GM18508 (cell line): ENCODE measurements around the gene PPM1F.
"Not testable (repeated sequence)": the region's sequence is repeated elsewhere in the genome, so short reads cannot be mapped to it uniquely, and the experiment has no call there.

Experiments used
- ATAC-seq: cut with Tn5 transposase; IDR thresholded peaks from one replicate; pipeline ENCODE4 v1.9.1; 2021; ENCODE audit warnings: moderate number of reproducible peaks; ENCODE audit not compliant: insufficient read depth, unreplicated experiment

The PPM1F gene

DNA sequence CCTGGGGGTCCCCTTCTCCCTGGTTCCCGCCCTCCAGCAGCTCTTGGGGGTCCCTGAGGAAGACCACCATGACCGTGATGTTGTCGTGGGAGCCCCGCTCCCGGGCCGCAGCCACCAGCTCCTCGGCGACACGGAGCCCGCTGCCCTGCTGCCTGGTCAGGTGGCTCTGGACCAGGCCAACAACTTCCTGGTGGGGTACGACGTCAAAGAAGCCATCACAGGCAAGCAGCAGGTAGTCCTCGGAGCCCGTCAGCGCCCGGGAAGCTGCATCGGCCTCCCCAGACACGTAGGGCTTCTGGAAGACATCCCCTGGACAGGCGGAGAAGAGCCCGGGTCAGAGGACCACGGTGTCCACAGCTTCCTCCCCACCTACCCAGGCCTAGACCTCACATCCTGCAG is 29.5 kb downstream of the PPM1F start:
- ATAC-seq, result no peak

DNA sequence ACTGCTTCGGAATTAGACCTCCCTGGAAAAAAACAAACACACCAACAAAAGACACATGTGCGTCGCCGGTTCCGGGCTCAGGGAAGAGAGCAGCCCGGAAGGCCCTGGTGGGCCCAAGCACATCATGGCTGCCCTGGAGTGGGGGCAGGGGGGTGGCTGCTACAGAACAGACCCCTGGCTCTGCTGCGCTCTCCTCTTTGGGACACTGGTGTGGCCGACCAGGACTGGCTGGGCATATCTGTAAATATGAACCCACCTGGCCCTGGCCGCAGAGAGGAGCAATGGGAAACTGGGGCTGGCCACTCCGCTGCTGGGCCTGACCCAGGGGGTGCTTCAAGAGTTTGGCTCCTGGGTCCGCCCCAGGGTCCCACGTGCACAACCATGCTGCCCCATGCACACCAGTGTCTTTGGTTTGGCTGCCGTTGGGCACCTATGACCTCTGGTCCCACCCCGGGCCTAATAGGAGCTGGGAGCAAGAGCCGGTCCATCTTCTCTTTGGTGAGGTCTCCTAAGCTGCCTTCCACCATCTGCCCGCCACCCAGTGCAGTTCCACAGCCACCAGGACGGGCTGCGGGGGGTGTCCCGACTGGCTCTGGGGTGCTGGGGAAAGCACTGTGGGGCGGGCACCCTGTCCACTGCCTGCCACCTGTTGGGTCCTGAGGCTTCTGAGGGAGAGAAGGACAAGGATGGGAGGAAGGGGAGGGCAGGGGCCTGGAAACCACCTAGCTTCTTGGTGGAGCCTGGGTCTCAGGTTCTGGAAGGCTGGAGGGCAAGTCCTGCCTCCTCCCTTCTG is 30.1 kb downstream of the PPM1F start:
- no peak for ATAC-seq

DNA sequence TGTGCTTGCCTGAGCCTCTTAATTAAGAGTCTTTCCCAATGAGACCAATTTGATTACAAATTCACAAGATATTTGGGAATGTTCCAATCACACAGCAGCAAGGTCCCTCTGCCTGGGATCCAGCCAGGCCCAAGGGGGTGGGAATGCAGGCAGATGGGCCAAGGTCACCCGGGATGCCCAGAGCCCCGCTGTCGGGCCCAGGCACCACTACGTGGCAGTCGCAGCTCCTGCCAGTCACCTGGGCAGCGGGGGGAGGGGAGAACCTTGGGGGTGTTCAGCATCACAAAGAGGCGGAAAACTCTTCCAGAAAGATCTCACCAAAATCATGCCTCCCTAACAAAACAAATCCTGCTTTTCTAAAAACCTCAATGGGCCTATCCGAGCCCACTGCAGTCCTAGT is 30.9 kb downstream of the PPM1F start:
- ATAC-seq, result no peak

DNA sequence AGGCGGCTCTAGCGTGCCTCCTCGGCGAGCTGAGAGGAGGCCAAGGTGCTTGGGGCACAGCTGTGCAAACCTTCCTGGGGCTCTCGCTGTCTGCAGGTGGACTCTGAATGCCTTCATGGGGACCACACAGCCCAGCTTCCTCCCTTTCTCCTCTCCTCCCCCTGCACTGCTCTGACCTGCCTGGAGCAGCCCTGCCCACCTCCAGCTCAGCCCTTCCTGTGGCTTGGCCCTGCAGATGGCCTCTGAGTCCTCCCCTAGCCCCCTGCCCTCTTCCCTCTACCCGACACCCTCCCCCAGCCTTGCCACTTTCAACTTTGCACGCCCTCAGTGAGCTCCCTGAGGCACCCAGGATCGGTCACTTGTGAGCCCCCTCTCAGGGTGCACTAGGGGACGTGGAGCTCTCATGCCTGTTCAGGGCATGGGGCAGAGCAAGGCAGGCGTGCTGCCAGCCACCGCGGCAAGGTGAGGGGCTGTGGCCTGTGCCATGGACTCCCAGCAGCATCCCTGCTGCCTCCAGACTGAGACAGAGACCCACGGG is 31.4 kb downstream of the PPM1F start:
- no peak for ATAC-seq

DNA sequence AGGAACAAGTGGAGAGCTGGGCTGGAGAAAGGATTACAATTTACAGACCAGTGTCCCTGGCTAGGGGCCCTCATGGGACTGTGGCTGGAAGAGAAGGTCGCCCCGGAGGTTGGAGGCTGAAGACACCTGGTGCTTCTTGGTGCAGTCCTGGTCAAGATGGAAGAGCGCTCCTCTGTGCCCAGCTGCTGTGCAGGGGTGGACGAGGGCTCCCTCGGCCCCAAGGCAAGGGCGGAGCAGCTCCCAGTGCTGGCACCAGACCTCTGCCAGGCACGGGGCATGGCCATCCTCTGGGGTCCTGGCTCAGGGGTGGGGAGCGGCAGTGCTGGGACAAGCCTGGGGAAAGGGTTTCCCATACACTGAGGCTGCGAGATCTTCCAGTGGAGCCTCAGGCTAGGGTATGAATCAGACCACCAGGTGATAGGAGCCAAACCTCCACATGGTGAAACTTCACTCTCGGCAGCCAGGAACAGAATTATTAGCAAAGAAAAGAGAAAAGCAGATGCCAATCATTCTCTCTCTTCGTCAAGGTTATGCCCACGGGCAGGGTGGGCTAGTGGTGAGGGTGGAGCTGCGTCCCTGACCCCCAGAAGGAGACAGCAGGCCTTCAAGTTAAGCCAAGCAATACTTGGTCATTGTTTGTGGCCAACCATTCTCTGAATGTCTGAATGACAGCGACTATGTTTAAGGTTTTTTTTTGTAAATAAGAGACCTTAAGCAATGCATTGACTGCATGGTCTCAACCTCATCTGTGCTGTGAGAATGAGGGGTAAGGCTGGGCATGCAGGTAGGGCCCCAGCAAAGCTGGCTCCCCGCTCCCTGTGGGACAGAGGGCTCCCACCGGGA is 32.1 kb downstream of the PPM1F start:
- no peak for ATAC-seq

DNA sequence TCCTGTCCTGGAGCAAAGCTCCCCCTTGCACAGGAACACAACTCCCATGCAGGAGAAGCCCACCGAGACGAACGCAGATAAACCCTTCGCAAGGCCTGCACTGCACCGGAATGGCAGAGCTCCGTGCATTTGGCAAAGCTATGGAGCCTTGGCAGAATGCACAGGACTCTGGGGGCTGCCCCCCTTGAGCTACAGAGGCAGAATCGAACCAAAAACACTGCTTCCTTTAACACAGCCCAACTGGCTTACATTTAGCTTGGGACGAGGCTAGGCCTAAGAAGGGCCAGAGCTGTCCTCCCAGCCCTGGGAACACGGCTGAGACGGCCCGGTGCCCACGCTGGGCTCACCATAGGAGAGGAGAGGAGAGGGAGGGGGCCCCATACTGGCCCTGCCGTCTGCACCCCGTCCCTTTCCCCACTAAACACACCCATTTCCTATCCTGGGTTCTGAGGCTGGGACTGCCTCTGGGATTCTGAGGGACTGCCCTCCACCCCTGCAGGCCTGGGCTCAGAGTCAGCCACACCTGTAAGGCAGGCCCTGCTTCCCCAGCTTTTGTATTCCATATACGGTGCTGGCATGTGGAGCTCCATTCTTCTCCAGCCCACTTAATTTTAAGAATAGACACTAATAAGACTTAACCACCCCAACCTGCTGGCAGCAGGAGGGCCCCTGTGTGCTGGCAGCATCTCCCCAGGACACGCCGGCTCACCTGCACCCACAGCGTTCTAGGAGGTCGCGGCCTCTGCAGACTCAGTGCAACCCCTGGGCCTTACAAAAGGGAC is 32.9 kb downstream of the PPM1F start:
- no peak for ATAC-seq

DNA sequence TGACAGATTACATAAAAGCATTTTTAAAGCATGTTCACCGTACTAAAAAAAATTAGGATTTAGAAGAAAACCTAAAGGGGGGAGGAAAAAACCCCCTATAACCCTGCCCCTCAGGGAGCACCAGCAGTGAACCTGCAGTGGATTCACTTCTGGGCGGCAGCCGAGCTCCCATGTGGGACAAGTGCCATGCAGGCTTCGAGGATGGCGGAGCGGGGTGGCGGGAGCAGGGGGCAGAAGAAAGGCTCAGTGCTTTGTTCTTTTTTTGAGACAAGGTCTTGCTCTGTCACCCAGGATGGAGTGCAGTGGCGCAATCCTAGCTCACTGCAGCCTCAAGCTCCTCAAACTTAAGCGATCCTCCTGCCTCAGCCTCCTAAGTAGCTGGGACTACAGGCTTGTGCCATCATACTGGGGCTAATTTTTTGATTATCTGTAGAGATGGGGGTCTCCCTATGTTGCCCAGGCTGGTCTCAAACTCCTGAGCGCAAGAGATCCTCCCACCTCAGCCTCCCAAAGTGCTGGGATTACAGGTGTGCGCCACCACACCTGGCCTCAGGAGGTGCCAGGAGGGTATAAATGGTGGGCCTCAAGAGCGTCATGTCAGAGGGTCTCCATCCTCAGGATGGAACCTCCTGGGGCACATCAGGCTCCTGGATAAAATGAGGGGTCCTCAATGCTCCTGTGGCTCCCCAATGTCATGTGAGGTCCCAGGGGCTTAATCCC is 34.0 kb downstream of the PPM1F start:
- ATAC-seq, result no peak

DNA sequence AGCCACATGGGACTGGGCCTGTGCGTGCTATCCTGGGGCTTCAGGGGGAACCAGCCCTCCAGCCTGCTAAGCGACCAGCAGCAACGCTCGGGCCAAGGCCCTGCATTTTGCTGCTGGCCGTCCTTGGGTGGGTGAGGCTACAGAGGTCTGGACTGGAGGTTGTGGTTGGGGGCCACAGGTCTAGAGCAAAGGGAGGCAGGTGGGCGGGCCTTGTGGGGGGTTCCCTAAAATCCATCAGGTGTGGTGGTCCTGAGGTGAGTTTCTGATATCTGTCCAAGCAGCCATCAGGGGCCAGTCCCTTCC is 34.7 kb downstream of the PPM1F start:
- ATAC-seq, result no peak

DNA sequence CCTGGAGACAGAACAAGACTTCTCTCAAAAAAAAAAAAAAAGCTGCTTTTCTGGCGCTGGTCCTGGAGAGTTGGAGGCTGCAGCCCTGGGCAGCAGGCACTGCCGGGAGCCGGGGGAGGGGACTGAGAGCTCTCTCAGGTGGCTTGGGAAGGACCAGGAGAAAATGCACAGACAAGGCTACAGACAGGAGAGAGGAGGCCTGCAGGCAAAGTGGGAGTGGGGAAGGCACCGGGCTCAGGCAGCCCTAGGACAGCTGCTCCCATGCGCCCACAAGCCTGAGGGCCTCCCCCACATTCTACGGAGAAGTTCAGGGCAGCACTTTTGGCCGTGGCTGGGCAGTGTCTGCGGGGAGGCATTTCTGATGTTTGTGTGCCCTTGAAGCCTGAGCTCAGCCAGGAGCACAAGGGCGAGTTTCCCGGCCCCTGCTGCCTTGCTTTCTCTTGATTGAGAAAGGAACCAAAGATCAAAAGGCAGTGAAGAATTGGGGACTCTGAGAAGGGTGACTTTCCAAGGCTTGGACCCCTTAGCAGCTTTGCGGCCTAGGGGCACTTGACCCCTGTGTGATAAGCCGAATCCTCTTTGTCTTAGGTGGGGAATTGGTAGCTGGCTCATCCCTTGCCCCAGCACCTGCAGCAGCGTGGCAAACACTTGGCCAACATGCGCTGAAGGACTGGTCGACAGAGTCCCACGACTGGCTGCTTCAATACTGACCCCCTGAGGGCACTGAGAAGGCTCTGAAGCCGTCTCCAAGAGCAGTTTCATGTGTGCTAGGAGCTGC is 35.3 kb downstream of the PPM1F start:
- no peak for ATAC-seq

DNA sequence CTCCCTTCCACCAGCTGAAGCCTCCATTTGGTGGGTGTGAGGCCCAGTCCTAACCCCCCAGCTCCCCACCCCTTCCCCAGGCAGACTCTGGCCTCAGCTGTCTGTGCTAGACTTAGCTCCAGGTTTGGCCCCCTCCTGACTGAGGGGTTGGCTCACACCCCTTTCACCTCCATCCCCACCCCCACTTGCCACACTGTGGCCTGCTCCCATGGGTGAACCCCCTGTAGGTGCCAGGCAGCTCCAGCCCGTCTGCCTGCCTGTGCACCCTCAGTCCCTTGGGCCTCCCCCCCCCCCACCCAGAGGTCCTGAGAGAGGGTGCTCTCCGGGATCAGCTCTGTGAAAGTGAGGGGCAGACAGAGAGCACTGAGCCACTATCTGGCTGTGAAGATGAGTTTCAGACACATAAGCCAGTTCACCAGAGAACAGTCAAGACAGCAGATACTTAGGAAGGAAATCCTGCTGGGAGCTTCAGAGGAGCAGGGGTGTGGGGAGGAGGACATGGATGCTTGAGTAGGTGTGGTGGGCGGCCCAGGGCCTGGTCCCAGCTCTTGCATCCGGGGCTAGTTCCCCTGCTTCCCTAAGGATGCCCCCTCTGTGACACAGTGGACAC is 36.2 kb downstream of the PPM1F start:
- ATAC-seq, result no peak

DNA sequence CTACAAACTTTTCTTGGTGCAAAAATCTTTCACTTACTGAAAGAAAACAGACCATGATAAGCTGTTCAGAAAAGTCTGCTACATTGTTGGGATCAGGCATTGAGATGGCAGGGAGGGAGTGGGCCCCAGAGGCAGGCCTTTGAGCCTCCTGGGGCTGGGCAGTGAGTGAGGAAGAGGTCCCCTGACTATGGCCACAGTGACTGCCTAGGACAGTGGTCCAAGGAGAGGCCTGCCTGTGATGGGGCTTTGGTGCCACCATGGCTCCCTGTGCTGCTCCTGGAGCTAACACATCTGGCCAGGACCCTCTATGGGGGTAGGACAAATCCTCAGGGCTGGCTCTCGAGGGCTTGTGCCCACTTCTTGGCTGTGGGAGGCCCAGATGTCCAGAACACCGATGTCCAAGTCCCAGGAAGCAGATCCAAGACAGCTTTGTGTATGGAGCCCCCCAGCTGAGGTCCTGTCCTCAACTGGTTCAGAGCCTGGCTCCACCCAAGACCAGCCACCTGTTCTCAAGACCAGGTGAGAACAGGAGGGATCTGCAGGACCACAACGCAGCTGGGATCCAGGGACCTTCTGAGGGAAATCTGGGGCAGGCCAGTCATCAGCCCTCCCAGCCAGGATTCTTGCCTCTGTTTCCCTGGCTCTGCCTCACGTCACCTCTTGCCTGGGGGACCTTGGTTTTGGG is 36.9 kb downstream of the PPM1F start:
- ATAC-seq, result no peak

DNA sequence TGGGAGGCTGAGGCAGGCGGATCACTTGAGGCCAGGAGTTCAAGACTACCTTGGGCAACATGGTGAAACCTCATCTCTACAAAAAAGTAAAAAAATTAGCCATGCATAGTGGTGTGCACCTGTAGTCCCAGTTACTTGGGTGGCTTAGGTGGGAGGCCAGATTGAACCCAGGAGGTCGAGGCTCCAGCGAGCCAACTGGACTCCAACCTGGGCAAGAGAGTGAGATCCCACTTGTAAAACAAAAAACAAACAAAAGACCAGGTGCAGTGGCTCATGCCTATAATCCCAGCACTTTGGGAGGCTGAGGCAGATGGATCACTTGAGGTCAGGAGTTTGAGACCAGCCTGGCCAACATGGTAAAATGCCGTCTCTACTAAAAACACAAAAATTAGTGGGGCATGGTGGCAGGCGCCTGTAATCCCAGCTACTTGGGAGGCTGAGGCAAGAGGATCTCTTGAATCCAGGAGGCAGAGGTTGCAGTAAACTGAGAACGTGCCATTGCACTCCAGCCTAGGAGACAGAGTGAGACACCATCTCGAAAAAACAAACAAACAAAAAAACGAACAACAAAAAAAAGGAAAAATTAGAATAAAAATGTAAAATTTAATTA is 38.5 kb downstream of the PPM1F start:
- not testable (repeated sequence) for ATAC-seq

DNA sequence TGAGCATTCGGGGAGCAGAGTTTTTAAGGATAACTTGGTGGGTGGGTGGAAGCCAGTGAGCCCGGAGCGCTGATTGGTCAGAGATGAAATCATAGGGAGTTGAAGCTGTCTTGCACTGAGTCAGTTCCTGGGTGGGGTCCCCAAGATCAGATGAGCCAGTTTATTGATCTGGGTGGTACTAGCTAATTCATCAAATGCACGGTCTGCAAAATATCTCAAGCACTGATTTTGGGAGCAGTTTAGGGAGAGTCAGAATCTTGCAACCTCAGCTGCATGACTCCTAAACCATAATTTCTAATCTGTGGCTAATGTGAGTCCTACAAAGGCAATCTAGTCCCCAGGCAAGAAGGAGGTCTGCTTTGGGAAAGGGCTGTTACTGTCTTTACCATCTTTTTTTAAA is 42.3 kb downstream of the PPM1F start:
- ATAC-seq, result not testable (repeated sequence)

DNA sequence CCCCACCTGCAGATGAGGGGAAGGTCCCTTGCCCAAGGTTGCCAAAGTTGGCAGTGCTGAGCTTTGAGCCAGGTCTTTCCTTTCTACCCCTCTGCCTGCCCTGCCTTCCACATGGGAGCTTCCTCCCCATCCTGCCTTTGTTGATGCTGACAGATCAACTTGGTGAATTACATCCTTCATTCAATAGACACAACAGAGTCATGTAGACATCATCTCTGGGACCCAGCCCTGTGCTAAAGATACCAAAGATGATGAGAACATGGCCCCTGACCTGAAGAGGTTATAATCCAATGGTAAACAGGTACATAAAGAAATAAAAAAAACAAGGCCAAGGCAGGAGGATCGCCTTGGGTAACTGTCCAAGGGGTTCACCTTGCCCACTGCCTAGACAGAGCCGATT is 42.8 kb downstream of the PPM1F start:
- no peak for ATAC-seq

DNA sequence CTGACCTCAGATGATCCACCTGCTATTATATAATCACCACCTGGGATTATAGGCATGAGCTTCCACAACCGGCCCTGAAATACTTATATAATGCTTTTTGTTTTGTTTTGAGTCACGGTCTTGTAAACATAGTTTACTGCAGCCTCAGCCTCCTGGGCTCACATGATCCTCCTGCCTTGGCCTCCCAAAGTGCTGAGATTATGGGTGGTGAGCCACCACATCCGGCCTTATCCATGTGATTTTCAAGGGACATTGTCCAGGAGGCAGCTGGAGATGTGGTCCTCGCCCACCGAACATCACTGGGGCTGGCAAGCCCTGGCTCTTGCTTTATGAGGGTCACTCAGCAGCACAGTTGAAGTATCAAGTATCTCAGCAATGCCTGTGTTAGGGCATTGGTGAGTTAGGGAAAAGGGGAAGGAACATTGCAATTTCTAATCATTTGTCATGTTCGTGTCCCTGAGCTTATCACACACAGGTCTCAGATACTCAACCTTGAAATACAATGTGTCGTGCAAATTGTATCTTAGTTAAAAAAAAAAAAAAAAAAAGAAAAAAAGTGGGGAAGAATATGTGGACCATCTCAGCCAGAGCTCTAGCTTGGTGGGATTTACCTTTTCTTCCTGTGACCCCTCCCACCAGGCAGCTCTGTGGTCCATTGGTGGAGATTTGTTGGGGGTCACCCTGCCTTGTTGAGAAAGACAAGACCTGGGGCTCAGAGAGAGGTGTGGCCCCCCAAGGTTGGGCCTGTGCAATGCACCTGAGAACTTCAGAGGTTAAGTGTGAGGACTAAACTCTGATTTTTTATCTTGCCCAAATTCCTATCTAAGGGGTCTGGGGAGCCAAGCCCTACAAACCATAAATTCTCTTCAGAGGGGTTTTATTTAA is 44.8 kb downstream of the PPM1F start:
- ATAC-seq, result no peak

DNA sequence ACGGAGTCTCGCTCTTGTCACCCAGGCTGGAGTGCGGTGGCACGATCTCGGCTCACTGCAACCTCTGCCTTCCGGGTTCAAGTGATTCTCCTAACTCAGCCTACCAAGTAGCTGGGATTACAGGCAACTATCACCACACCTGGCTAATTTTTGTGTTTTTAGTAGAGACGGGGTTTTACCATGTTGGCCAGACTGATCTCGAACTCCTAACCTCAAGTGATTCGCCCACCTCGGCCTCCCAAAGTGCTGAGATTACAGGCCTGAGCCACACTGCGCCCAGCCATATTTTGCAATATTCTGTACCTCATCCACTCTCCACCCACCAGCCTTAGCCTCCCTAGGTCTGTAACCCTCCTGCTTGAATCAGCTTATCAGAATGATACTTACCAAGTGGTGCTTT is 47.4 kb downstream of the PPM1F start:
- ATAC-seq, result not testable (repeated sequence)

DNA sequence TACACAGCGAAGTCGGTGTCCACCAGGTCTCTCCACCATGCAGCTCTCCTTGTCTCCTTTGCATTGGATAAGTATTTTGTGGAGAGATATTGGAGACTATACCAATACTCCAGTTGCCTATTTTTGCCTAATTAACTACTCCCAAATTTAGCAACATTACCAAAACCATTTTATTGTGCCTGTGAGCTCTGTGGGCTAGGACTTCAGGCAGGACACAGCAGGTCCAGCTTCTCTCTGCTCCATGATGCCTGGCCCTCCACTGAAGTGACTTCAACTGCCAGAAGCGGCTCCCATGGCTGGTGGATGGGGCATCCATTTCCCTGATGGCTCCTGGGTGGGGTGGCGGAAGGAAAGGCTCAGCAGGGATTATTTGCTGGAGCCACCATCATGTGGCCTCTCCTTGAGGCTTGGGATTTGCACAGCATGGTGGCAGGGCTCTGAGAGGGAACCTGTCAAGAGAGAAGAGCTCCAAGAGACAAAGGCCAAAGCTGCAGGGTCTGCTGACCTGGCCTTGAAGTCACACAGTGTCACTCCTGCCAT is 48.3 kb downstream of the PPM1F start:
- ATAC-seq, result no peak
